Fibroblast of the conjunctiva (primary cell): ENCODE measurements around the gene PIP5K1A.
"Not testable (repeated sequence)": the region's sequence is repeated elsewhere in the genome, so short reads cannot be mapped to it uniquely, and the experiment has no call there.

Source experiments
- DNase-seq: peaks from one replicate; pipeline ENCODE4 v3.0.0-alpha.2; 2010; ENCODE audit warnings: low read depth

PIP5K1A gene

GRCh38 chr1:151254217-151255213, 56.2 kb downstream of the PIP5K1A start, which contains the start of gene PSMD4:
Gene PSMD4, plus strand, starts transcription at chr1:151254734. Its CDS starts 49 bp downstream, at chr1:151254783.
- DNase-seq, result peak; percentile 95

GRCh38 chr1:151255381-151255780, 57.0 kb downstream of the PIP5K1A start:
- no peak for DNase-seq

- no peak for DNase-seq
Observed at GRCh38 chr1:151259351-151259750, 61.0 kb downstream of the PIP5K1A start.

GRCh38 chr1:151265446-151266236, 67.3 kb downstream of the PIP5K1A start:
- DNase-seq, result no peak

- DNase-seq, result no peak
Observed at GRCh38 chr1:151266315-151266714, 68.0 kb downstream of the PIP5K1A start.

GRCh38 chr1:151266821-151267220, 68.5 kb downstream of the PIP5K1A start:
- DNase-seq, result no peak

GRCh38 chr1:151267760-151268159, 69.4 kb downstream of the PIP5K1A start:
- DNase-seq, result no peak

- DNase-seq, result no peak
Observed at GRCh38 chr1:151273924-151274466, 75.6 kb downstream of the PIP5K1A start.

GRCh38 chr1:151275341-151275740, 77.0 kb downstream of the PIP5K1A start:
- DNase-seq, result not testable (repeated sequence)

- DNase-seq, result no peak
Observed at GRCh38 chr1:151277249-151277648, 78.9 kb downstream of the PIP5K1A start.

GRCh38 chr1:151281225-151281968, 83.0 kb downstream of the PIP5K1A start:
- peak; percentile 98 for DNase-seq

- DNase-seq, result peak; percentile 100
Observed at GRCh38 chr1:151281969-151282882, 83.9 kb downstream of the PIP5K1A start, which contains the start of gene ZNF687. Gene ZNF687, plus strand, starts transcription at chr1:151282299. Its CDS starts 3,993 bp downstream, at chr1:151286292.

- DNase-seq, result no peak
Observed at GRCh38 chr1:151282883-151283725, 84.8 kb downstream of the PIP5K1A start.

GRCh38 chr1:151284013-151284577, 85.7 kb downstream of the PIP5K1A start:
- no peak for DNase-seq

GRCh38 chr1:151286619-151287340, 88.4 kb downstream of the PIP5K1A start:
- no peak for DNase-seq

- no peak for DNase-seq
Observed at GRCh38 chr1:151287341-151287699, 89.0 kb downstream of the PIP5K1A start.

GRCh38 chr1:151287767-151288500, 89.6 kb downstream of the PIP5K1A start:
- DNase-seq, result no peak

GRCh38 chr1:151288502-151288901, 90.2 kb downstream of the PIP5K1A start:
- DNase-seq, result no peak
